DMS114 treated with DMSO at 0.1 percent for 48 hours (cell line): ENCODE results near the gene OR51B2.

Experiments used
- DNase-seq: peaks from one replicate; lab custom pipeline; 2025; ENCODE audit not compliant: unreplicated experiment; lab: John Stamatoyannopoulos, UW

The OR51B2 gene

DNA sequence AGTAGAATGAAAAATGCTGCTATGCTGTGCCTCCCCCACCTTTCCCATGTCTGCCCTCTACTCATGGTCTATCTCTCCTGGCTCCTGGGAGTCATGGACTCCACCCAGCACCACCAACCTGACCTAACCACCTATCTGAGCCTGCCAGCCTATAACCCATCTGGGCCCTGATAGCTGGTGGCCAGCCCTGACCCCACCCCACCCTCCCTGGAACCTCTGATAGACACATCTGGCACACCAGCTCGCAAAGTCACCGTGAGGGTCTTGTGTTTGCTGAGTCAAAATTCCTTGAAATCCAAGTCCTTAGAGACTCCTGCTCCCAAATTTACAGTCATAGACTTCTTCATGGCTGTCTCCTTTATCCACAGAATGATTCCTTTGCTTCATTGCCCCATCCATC lies 39.5 kb downstream of the OR51B2 start:
- no peak for DNase-seq

DNA sequence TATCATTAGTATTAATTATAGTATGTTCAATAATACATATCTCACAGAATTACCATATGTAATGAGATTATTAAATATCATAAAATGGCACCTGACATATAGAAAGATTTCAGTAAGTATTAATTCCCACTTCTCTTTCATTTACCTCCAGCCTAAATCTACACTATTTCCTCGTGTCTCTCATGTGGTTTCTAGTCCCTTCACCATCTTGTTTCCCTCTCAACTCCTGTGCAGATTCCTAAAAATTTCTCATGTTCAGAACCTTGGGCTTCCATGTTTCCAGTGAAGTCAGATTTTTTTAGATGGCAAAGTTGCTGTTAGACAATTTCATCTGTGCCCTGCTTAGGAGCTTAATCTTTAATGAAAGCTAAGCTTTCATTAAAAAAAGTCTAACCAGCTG lies 40.2 kb downstream of the OR51B2 start:
- DNase-seq: no peak

DNA sequence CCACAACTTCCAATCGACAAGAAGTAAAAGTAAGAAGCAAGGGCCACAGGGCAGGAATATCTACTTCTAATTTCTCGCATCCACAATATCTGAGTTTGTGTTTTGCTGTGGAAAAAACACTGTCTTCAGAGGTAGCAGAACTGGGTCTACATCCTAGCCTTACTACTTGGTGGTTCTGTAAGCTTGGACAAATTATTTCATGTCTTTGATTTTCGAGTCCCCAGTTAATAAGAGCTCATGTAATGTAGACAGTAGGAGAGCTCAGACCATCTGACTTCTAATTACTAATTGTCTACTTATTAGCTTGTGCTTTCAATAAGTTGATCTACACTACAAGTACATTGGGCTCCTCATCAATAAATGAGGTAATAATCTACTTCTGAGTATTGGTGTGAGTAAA lies 41.0 kb downstream of the OR51B2 start:
- no peak for DNase-seq

- DNase-seq: no peak
Observed at GRCh38 chr11:5282628-5283027, 41.5 kb downstream of the OR51B2 start.

- no peak for DNase-seq
Observed at GRCh38 chr11:5281596-5281995, 42.5 kb downstream of the OR51B2 start.

- DNase-seq: no peak
Observed at GRCh38 chr11:5280582-5281102, 43.5 kb downstream of the OR51B2 start.

DNA sequence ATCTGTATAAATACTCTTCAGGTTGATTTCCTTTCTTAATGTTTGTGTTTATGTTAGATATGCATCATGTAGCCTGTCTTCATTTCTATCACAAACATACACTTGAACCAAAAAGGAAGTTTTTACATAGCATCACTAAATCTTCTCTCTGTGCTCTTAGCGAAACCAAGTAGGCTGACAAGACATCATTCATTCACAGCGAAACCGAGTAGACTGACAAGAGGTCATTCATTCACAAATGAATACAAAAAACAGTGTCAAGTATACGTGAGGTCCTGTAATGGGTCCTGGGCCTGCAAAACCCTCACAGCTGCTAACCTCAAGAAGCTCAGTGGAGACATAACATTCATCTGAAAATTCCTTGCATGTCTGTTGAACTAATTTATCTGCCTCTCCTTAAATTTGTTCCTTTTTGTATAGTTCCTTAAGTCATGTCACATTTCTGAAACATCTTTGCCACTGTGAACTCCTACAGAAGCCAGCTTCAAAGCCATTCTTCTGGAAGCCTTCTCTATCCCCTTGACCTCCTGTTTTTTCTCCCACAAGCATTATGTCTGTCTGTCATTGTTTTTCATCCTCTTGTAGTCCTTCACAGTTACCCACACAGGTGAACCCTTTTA lies 44.5 kb downstream of the OR51B2 start:
- DNase-seq: no peak

- DNase-seq: no peak
Observed at GRCh38 chr11:5277807-5278382, 46.2 kb downstream of the OR51B2 start.

DNA sequence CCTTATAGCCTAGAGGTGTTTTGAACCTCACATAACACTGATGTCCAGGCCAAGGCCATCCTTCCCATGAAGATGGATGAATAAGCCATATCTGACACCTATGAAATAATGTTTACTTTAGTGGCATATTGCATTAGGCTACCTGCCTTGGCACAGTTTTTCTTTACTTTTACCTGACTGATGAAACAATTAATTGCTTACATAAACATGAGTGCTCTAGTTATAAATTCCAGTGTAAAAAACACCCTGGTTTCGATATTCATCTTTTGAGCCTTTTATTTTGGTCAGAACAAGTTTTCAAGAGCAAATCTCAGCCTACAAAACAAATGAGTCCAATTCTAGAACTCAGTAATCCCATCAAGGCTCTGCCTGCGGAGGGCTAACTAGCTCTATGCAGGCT lies 47.4 kb downstream of the OR51B2 start:
- DNase-seq: no peak

DNA sequence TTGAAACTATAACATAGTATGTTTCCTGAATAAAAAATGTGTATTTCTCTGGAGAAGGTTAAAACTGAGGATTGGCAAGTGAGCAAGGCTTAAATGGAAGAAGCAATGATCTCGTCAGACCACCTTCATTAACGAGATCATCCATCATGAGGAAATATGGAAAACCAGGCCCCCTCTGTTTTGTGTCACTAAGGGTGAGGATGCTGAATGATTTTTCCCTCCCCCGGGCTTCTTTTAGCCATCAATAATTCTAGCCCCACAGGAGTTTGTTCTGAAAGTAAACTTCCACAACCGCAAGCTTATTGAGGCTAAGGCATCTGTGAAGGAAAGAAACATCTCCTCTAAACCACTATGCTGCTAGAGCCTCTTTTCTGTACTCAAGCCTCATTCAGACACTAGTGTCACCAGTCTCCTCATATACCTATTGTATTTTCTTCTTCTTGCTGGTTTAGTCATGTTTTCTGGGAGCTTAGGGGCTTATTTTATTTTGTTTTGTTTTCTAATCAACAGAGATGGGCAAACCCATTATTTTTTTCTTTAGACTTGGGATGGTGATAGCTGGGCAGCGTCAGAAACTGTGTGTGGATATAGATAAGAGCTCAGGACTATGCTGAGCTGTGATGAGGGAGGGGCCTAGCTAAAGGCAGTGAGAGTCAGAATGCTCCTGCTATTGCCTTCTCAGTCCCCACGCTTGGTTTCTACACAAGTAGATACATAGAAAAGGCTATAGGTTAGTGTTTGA lies 48.6 kb downstream of the OR51B2 start:
- DNase-seq: no peak

GRCh38 chr11:5274395-5274794 lies 49.7 kb downstream of the OR51B2 start:
- DNase-seq: no peak
